HFF-Myc (cell line): ENCODE data around the gene ALK.

Source experiments
- DNase-seq: peaks from one replicate; pipeline ENCODE4 v3.0.0-alpha.2; 2011; ENCODE audit warnings: low read depth; ENCODE audit errors: extremely low read depth
- H3K4me3 ChIP-seq: replicated peaks from 2 replicates; pipeline ENCODE4 v1.5.1; 2011; ENCODE audit warnings: low read depth, mild to moderate bottlenecking, control low read depth, low read length
- CTCF ChIP-seq: IDR thresholded peaks from 2 replicates; pipeline ENCODE4 v1.5.1; 2012; ENCODE audit warnings: mild to moderate bottlenecking, low read depth, low read length, control low read depth; ENCODE audit errors: missing control alignments

The ALK gene

GRCh38 chr2:29627279-29627711 is 294.1 kb downstream of the ALK start:
- DNase-seq = peak; percentile 61
- TF ChIP-seq CTCF = no peak
- H3K4me3 ChIP-seq = no peak overlapping the region

GRCh38 chr2:29620890-29621289 is 300.5 kb downstream of the ALK start:
- no peak for DNase-seq
- H3K4me3 ChIP-seq = no peak overlapping the region
- no peak for TF ChIP-seq CTCF

GRCh38 chr2:29619689-29620088 is 301.7 kb downstream of the ALK start:
- TF ChIP-seq CTCF = no peak
- no peak for DNase-seq
- H3K4me3 ChIP-seq = no peak overlapping the region

GRCh38 chr2:29618024-29618423 is 303.4 kb downstream of the ALK start:
- no peak for TF ChIP-seq CTCF

GRCh38 chr2:29617351-29617750 is 304.0 kb downstream of the ALK start:
- H3K4me3 ChIP-seq = no peak overlapping the region
- DNase-seq = no peak
- no peak for TF ChIP-seq CTCF

More at GRCh38 chr2:29618024-29618423, 303.4 kb downstream of the ALK start:
- no peak overlapping the region for H3K4me3 ChIP-seq
- no peak for DNase-seq

GRCh38 chr2:29616569-29616968 is 304.8 kb downstream of the ALK start:
- TF ChIP-seq CTCF = no peak
- no peak for DNase-seq
- no peak overlapping the region for H3K4me3 ChIP-seq

GRCh38 chr2:29615841-29616240 is 305.5 kb downstream of the ALK start:
- DNase-seq = no peak
- TF ChIP-seq CTCF = no peak
- H3K4me3 ChIP-seq = no peak overlapping the region
